ENCODE data around the gene BRIP1. TPM values are rescaled to one million over a fixed set of nuclear protein-coding genes. Genes with fewer than 3 reads are reported as not detected.

The BRIP1 gene
- total and polyA plus RNA-seq, 2 donors (not counting 1 experiment from before 2014, with no cell fraction given), result 4.0 to 8.1 TPM

DNA sequence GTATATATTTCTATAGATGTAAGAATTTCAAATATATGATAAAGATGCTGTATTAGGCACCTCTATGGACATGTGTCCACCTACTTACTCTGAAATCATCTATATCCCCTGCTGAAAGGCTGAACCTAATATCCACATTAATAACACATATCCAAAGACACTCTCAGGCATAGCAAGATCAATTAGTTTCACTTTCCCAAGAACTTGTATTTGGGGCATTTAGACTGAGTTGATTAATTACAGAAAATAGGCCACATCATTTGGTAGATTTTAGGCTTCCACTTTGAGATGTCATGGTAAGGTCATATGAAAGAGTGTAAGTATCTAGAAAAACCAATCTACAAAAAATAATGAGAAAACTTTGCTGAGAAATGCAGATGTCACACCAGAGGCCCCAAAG is 45.1 kb downstream of the BRIP1 start:
- DNase-seq (ENCODE audit: low read depth in 2 of 2), result no peak
- no peaks in the 10 kb centered on the region for H3K79me2 ChIP-seq (ENCODE audit: control insufficient read depth, insufficient read depth, low read length)
- H2AFZ ChIP-seq (ENCODE audit: low read length), result no peak overlapping the region
- H3K27me3 ChIP-seq (ENCODE audit: control insufficient read depth, insufficient read depth, low read length), result no peaks in the 10 kb centered on the region
- H3K36me3 ChIP-seq (ENCODE audit: control insufficient read depth, insufficient read depth, low read length), result no peaks in the 10 kb centered on the region
- H3K4me3 ChIP-seq (replicated peaks in 1 of 4; ENCODE audit: control extremely low read depth in 1 of 4, insufficient read depth in 1 of 4, low read depth in 3 of 4, low read length in 4 of 4), result no peak overlapping the region
- no peak for TF ChIP-seq EZH2 (IDR thresholded peaks at IDR 0.05; ENCODE audit: low read length, missing control alignments)
- TF ChIP-seq, protein P1, sequence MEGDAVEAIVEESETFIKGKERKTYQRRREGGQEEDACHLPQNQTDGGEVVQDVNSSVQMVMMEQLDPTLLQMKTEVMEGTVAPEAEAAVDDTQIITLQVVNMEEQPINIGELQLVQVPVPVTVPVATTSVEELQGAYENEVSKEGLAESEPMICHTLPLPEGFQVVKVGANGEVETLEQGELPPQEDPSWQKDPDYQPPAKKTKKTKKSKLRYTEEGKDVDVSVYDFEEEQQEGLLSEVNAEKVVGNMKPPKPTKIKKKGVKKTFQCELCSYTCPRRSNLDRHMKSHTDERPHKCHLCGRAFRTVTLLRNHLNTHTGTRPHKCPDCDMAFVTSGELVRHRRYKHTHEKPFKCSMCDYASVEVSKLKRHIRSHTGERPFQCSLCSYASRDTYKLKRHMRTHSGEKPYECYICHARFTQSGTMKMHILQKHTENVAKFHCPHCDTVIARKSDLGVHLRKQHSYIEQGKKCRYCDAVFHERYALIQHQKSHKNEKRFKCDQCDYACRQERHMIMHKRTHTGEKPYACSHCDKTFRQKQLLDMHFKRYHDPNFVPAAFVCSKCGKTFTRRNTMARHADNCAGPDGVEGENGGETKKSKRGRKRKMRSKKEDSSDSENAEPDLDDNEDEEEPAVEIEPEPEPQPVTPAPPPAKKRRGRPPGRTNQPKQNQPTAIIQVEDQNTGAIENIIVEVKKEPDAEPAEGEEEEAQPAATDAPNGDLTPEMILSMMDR (conservative IDR thresholded peaks at IDR 0.05 in 1 of 2, IDR thresholded peaks at IDR 0.05 in 1 of 2; ENCODE audit: low read depth in 1 of 2, low read length in 2 of 2), result no peak
- no peak overlapping the region for H3K9ac ChIP-seq (ENCODE audit: insufficient read depth, low read length)
- no peaks in the 10 kb centered on the region for H3K4me1 ChIP-seq (ENCODE audit: control insufficient read depth, extremely low read depth, insufficient read depth, low read length)
- no peak overlapping the region for H3K27ac ChIP-seq (ENCODE audit: insufficient read depth, low read length)
- no peak overlapping the region for H3K4me2 ChIP-seq (ENCODE audit: extremely low read depth, insufficient read depth, low read length)
- H4K20me1 ChIP-seq (ENCODE audit: control insufficient read depth, extremely low read depth, insufficient read depth, low read length), result no peaks in the 10 kb centered on the region
- no peaks in the 10 kb centered on the region for H3K9me3 ChIP-seq (ENCODE audit: control insufficient read depth, insufficient read depth, low read depth, low read length)

GRCh38 chr17:61817452-61817851 is 45.9 kb downstream of the BRIP1 start:
- Histone ChIP-seq H3K4me3 (replicated peaks in 1 of 4; ENCODE audit: control extremely low read depth in 1 of 4, insufficient read depth in 1 of 4, low read depth in 3 of 4, low read length in 4 of 4) (no peak overlapping the region), H3K36me3 (ENCODE audit: control insufficient read depth, insufficient read depth, low read length) (no peaks in the 10 kb centered on the region), H3K4me1 (ENCODE audit: control insufficient read depth, extremely low read depth, insufficient read depth, low read length) (no peaks in the 10 kb centered on the region), H3K4me2 (ENCODE audit: extremely low read depth, insufficient read depth, low read length) (no peak overlapping the region), H3K27ac (ENCODE audit: insufficient read depth, low read length) (no peak overlapping the region), H4K20me1 (ENCODE audit: control insufficient read depth, extremely low read depth, insufficient read depth, low read length) (no peaks in the 10 kb centered on the region), H3K9ac (ENCODE audit: insufficient read depth, low read length) (no peak overlapping the region), H2AFZ (ENCODE audit: low read length) (no peak overlapping the region), H3K27me3 (ENCODE audit: control insufficient read depth, insufficient read depth, low read length) (no peaks in the 10 kb centered on the region), H3K79me2 (ENCODE audit: control insufficient read depth, insufficient read depth, low read length) (no peaks in the 10 kb centered on the region), H3K9me3 (ENCODE audit: control insufficient read depth, insufficient read depth, low read depth, low read length) (no peaks in the 10 kb centered on the region)
- DNase-seq (ENCODE audit: low read depth in 2 of 2), result no peak
- TF ChIP-seq, protein P1 (conservative IDR thresholded peaks at IDR 0.05 in 1 of 2, IDR thresholded peaks at IDR 0.05 in 1 of 2; ENCODE audit: low read depth in 1 of 2, low read length in 2 of 2), result no peak
- TF ChIP-seq EZH2 (IDR thresholded peaks at IDR 0.05; ENCODE audit: low read length, missing control alignments), result no peak

- Histone ChIP-seq H2AFZ (ENCODE audit: low read length) (no peak overlapping the region), H3K79me2 (ENCODE audit: control insufficient read depth, insufficient read depth, low read length) (no peaks in the 10 kb centered on the region), H3K9me3 (ENCODE audit: control insufficient read depth, insufficient read depth, low read depth, low read length) (no peaks in the 10 kb centered on the region), H3K4me2 (ENCODE audit: extremely low read depth, insufficient read depth, low read length) (no peak overlapping the region), H3K27me3 (ENCODE audit: control insufficient read depth, insufficient read depth, low read length) (no peaks in the 10 kb centered on the region), H3K9ac (ENCODE audit: insufficient read depth, low read length) (no peak overlapping the region), H3K4me3 (replicated peaks in 1 of 4; ENCODE audit: control extremely low read depth in 1 of 4, insufficient read depth in 1 of 4, low read depth in 3 of 4, low read length in 4 of 4) (no peak overlapping the region), H3K27ac (ENCODE audit: insufficient read depth, low read length) (no peak overlapping the region), H3K4me1 (ENCODE audit: control insufficient read depth, extremely low read depth, insufficient read depth, low read length) (no peaks in the 10 kb centered on the region), H3K36me3 (ENCODE audit: control insufficient read depth, insufficient read depth, low read length) (no peaks in the 10 kb centered on the region), H4K20me1 (ENCODE audit: control insufficient read depth, extremely low read depth, insufficient read depth, low read length) (no peaks in the 10 kb centered on the region)
- peak; percentile 14 to 20 for DNase-seq (ENCODE audit: low read depth in 2 of 2)
- TF ChIP-seq, protein P1 (conservative IDR thresholded peaks at IDR 0.05 in 1 of 2, IDR thresholded peaks at IDR 0.05 in 1 of 2; ENCODE audit: low read depth in 1 of 2, low read length in 2 of 2), result no peak
- no peak for TF ChIP-seq EZH2 (IDR thresholded peaks at IDR 0.05; ENCODE audit: low read length, missing control alignments)
These were observed 46.8 kb downstream of the BRIP1 start for GRCh38 chr17:61816538-61816937.
